Measurements from ENCODE around the gene WDR27. TPM values are rescaled to one million over a fixed set of nuclear protein-coding genes. Genes with fewer than 3 reads are reported as not detected.

WDR27 gene
- total RNA-seq, 4 donors from 2014 or later: 2.8 to 31.6 (median 4.0) TPM

- Histone ChIP-seq H3K36me3 (peaks cover 0 to 24% of the 10 kb centered on the region in 2 donors), H3K4me3 (no peak overlapping the region), H3K27me3 (no peaks in the 10 kb centered on the region), H3K9me3 (no peaks in the 10 kb centered on the region), H3K27ac (no peak overlapping the region), H3K4me1 (no peaks in the 10 kb centered on the region)
- intact Hi-C loops (cut with DNase I; ENCODE audit: low total_unique reads): no loop called here
- in situ Hi-C loops (cut with MboI; ENCODE audit: low sequenced_read_pairs in 4 of 4): no loop called here
- TF ChIP-seq CTCF (IDR thresholded peaks at IDR 0.05 in 4 of 5, conservative IDR thresholded peaks at IDR 0.05 in 1 of 5) (no peak), POLR2A (IDR thresholded peaks at IDR 0.05) (no peak)
- DNase-seq: no peak
- ATAC-seq: no peak
These were observed 36.5 kb downstream of the WDR27 start for GRCh38 chr6:169665289-169665688.

- ATAC-seq: no peak
- H3K36me3 ChIP-seq: peaks cover 0 to 24% of the 10 kb centered on the region in 2 donors
- H3K4me3 ChIP-seq: no peak overlapping the region
- H3K27ac ChIP-seq: no peak overlapping the region
- no peak for TF ChIP-seq CTCF (IDR thresholded peaks at IDR 0.05 in 4 of 5, conservative IDR thresholded peaks at IDR 0.05 in 1 of 5)
- TF ChIP-seq POLR2A (IDR thresholded peaks at IDR 0.05): no peak
- intact Hi-C loops (cut with DNase I; ENCODE audit: low total_unique reads) (no loop called here), in situ Hi-C loops (cut with MboI; ENCODE audit: low sequenced_read_pairs in 4 of 4) (no loop called here)
- H3K4me1 ChIP-seq: no peaks in the 10 kb centered on the region
- no peaks in the 10 kb centered on the region for H3K27me3 ChIP-seq
- DNase-seq: no peak
- no peaks in the 10 kb centered on the region for H3K9me3 ChIP-seq
These were observed 37.6 kb downstream of the WDR27 start for GRCh38 chr6:169664227-169664626.

- TF ChIP-seq CTCF (IDR thresholded peaks at IDR 0.05 in 4 of 5, conservative IDR thresholded peaks at IDR 0.05 in 1 of 5): no peak
- no peak for TF ChIP-seq POLR2A (IDR thresholded peaks at IDR 0.05)
- intact Hi-C loops (cut with DNase I; ENCODE audit: low total_unique reads) (no loop called here), in situ Hi-C loops (cut with MboI; ENCODE audit: low sequenced_read_pairs in 4 of 4) (no loop called here)
- ATAC-seq (no peak), DNase-seq (no peak)
- H3K4me3 ChIP-seq: no peak overlapping the region
- peaks cover 0 to 24% of the 10 kb centered on the region in 2 donors for H3K36me3 ChIP-seq
- H3K27ac ChIP-seq: no peak overlapping the region
- H3K4me1 ChIP-seq: no peaks in the 10 kb centered on the region
- H3K27me3 ChIP-seq: no peaks in the 10 kb centered on the region
- H3K9me3 ChIP-seq: no peaks in the 10 kb centered on the region
These were observed 38.4 kb downstream of the WDR27 start for GRCh38 chr6:169663468-169663867.

GRCh38 chr6:169661391-169661756, 40.5 kb downstream of the WDR27 start:
- Histone ChIP-seq H3K27me3 (no peaks in the 10 kb centered on the region), H3K4me3 (no peak overlapping the region), H3K4me1 (no peaks in the 10 kb centered on the region), H3K36me3 (peaks cover 0 to 17% of the 10 kb centered on the region in 2 donors), H3K27ac (no peak overlapping the region), H3K9me3 (no peaks in the 10 kb centered on the region)
- in situ Hi-C loops (cut with MboI; ENCODE audit: low sequenced_read_pairs in 4 of 4): no loop called here
- intact Hi-C loops (cut with DNase I; ENCODE audit: low total_unique reads): no loop called here
- ATAC-seq: no peak
- DNase-seq: no peak
- no peak for TF ChIP-seq CTCF (IDR thresholded peaks at IDR 0.05 in 4 of 5, conservative IDR thresholded peaks at IDR 0.05 in 1 of 5)
- no peak for TF ChIP-seq POLR2A (IDR thresholded peaks at IDR 0.05)

- H3K27ac ChIP-seq: no peak overlapping the region
- intact Hi-C loops (cut with DNase I; ENCODE audit: low total_unique reads): no loop called here
- H3K4me3 ChIP-seq: no peak overlapping the region
- DNase-seq (no peak), ATAC-seq (no peak)
- in situ Hi-C loops (cut with MboI; ENCODE audit: low sequenced_read_pairs in 4 of 4): no loop called here
- H3K27me3 ChIP-seq: no peaks in the 10 kb centered on the region
- TF ChIP-seq CTCF (IDR thresholded peaks at IDR 0.05 in 4 of 5, conservative IDR thresholded peaks at IDR 0.05 in 1 of 5) (no peak), POLR2A (IDR thresholded peaks at IDR 0.05) (no peak)
- no peaks in the 10 kb centered on the region for H3K4me1 ChIP-seq
- peaks cover 0 to 16% of the 10 kb centered on the region in 2 donors for H3K36me3 ChIP-seq
- no peaks in the 10 kb centered on the region for H3K9me3 ChIP-seq
These were observed 41.0 kb downstream of the WDR27 start for GRCh38 chr6:169660751-169661390.

Measured in gastrocnemius medialis (tissue), 4 donors.